Gastrocnemius medialis (tissue), 4 donors: ENCODE results near the gene MFAP5. TPM values are rescaled to one million over a fixed set of nuclear protein-coding genes. Genes with fewer than 3 reads are reported as not detected.

ENCODE experiments used
- ATAC-seq, 2 donors: fragments of 150-250 bp; one replicate each; pipeline ENCODE4 v1.9.1; 2016
- DNase-seq, 2 donors: peaks; one replicate each; pipeline ENCODE4 v3.0.0-alpha.2; 2019
- H3K27ac ChIP-seq, 4 donors: fragments of 200-600 bp; sonication (generic); 1 replicate in 1 of 4; 2 replicates in 3 of 4; pipeline ENCODE4 v1.5.1; 2016 to 2018; ENCODE audit warnings: mild to moderate bottlenecking in 2 of 4, moderate library complexity in 1 of 4
- H3K27me3 ChIP-seq, 3 donors: fragments of 200-600 bp; sonication (generic) in 2 of 3; 1 replicate in 1 of 3; 2 replicates in 2 of 3; pipeline versions ENCODE4 v1.5.1 to v1.6.0; 2016 to 2019; ENCODE audit warnings: mild to moderate bottlenecking in 1 of 3, moderate library complexity in 1 of 3
- H3K36me3 ChIP-seq, 2 donors: fragments of 200-600 bp; sonication (generic) in 1 of 2; one replicate each; pipeline ENCODE4 v1.5.1; 2017 to 2018
- H3K4me1 ChIP-seq, 2 donors: fragments of 200-600 bp; sonication (generic) in 1 of 2; one replicate each; pipeline ENCODE4 v1.5.1; 2016 to 2017; ENCODE audit warnings: mild to moderate bottlenecking in 2 of 2
- H3K4me3 ChIP-seq, 4 donors: fragments of 200-600 bp; sonication (generic) in 3 of 4; 1 replicate in 1 of 4; 2 replicates in 3 of 4; pipeline ENCODE4 v1.5.1; 2016 to 2019; ENCODE audit warnings: mild to moderate bottlenecking in 2 of 4
- H3K9me3 ChIP-seq, 3 donors: fragments of 200-600 bp; sonication (generic) in 2 of 3; 1 replicate in 1 of 3; 2 replicates in 2 of 3; pipeline ENCODE4 v1.5.1; 2016 to 2019
- CTCF ChIP-seq, 5 experiments: fragments of 450-650 bp in 3 of 5; fragments of 200-600 bp in 2 of 5; sonication (generic) in 2 of 5; IDR thresholded peaks in 4 of 5; conservative IDR thresholded peaks in 1 of 5; 1 replicate in 4 of 5; 2 replicates in 1 of 5; pipeline ENCODE4 v1.5.1; 2016 to 2019; ENCODE audit warnings: antibody characterized with exemption in 5 of 5, mild to moderate bottlenecking in 3 of 5, moderate library complexity in 3 of 5
- POLR2A ChIP-seq, 2 donors: fragments of 450-650 bp; IDR thresholded peaks; one replicate each; pipeline ENCODE4 v1.6.1; 2017; ENCODE audit warnings: antibody characterized with exemption in 2 of 2, mild to moderate bottlenecking in 2 of 2, moderate library complexity in 2 of 2
- in situ Hi-C, 4 donors: fragments of 200-750 bp; cut with MboI; loops; one replicate each; pipeline versions ENCODE4 v1.15.0 to v1.8.0; 2017; ENCODE audit warnings: low sequenced_read_pairs in 4 of 4
- intact Hi-C: fragments of 100-400 bp; cut with DNase I; formaldehyde crosslinking; loops from one replicate; pipeline ENCODE4 v1.15.1; 2023; ENCODE audit warnings: low total_unique reads
- total RNA-seq, 4 donors: library from RNA; depleted of rRNA; stranded (reverse); fragments of >200 nt; gene quantifications; one replicate each; pipeline versions ENCODE4 v1.1.0 to v1.2.3, GENCODE V29; 2016

The MFAP5 gene
- total RNA-seq, 4 donors from 2014 or later = 31.1 to 78.2 (median 52.0) TPM

GRCh38 chr12:8648576-8649205 is 13.9 kb downstream of the MFAP5 start:
- H3K36me3 ChIP-seq = no peaks in the 10 kb centered on the region
- ATAC-seq (no peak), DNase-seq (no peak)
- intact Hi-C loops (no loop called here), in situ Hi-C loops (no loop called here)
- H3K27ac ChIP-seq = no peak overlapping the region
- no peaks in the 10 kb centered on the region for H3K9me3 ChIP-seq
- no peak overlapping the region for H3K4me3 ChIP-seq
- no peaks in the 10 kb centered on the region for H3K4me1 ChIP-seq
- TF ChIP-seq POLR2A (IDR thresholded peaks at IDR 0.05) (no peak), CTCF (IDR thresholded peaks at IDR 0.05 in 4 of 5, conservative IDR thresholded peaks at IDR 0.05 in 1 of 5) (no peak)
- H3K27me3 ChIP-seq = no peaks in the 10 kb centered on the region

GRCh38 chr12:8647968-8648367 is 14.7 kb downstream of the MFAP5 start:
- in situ Hi-C loops = no loop called here
- ATAC-seq (no peak), DNase-seq (no peak)
- no peaks in the 10 kb centered on the region for H3K36me3 ChIP-seq
- H3K27me3 ChIP-seq = no peaks in the 10 kb centered on the region
- no peaks in the 10 kb centered on the region for H3K9me3 ChIP-seq
- intact Hi-C loops = no loop called here
- H3K4me3 ChIP-seq = no peak overlapping the region
- H3K4me1 ChIP-seq = no peaks in the 10 kb centered on the region
- TF ChIP-seq POLR2A (IDR thresholded peaks at IDR 0.05) (no peak), CTCF (IDR thresholded peaks at IDR 0.05 in 4 of 5, conservative IDR thresholded peaks at IDR 0.05 in 1 of 5) (no peak)
- H3K27ac ChIP-seq = no peak overlapping the region

GRCh38 chr12:8644345-8645248 is 18.0 kb downstream of the MFAP5 start:
- no peaks in the 10 kb centered on the region for H3K36me3 ChIP-seq
- no peak overlapping the region for H3K27ac ChIP-seq
- in situ Hi-C loops (no loop called here), intact Hi-C loops (no loop called here)
- no peak for TF ChIP-seq POLR2A (IDR thresholded peaks at IDR 0.05)
- no peak for TF ChIP-seq CTCF (IDR thresholded peaks at IDR 0.05 in 4 of 5, conservative IDR thresholded peaks at IDR 0.05 in 1 of 5)
- H3K4me1 ChIP-seq = no peaks in the 10 kb centered on the region
- no peaks in the 10 kb centered on the region for H3K9me3 ChIP-seq
- no peak overlapping the region for H3K4me3 ChIP-seq
- H3K27me3 ChIP-seq = no peaks in the 10 kb centered on the region
- ATAC-seq = no peak
- no peak for DNase-seq

GRCh38 chr12:8642775-8643174 is 19.9 kb downstream of the MFAP5 start:
- Histone ChIP-seq H3K27ac (no peak overlapping the region), H3K4me3 (no peak overlapping the region), H3K36me3 (no peaks in the 10 kb centered on the region), H3K27me3 (no peaks in the 10 kb centered on the region), H3K9me3 (no peaks in the 10 kb centered on the region), H3K4me1 (no peaks in the 10 kb centered on the region)
- in situ Hi-C loops = no loop called here
- DNase-seq = no peak
- TF ChIP-seq POLR2A (IDR thresholded peaks at IDR 0.05) (no peak), CTCF (IDR thresholded peaks at IDR 0.05 in 4 of 5, conservative IDR thresholded peaks at IDR 0.05 in 1 of 5) (no peak)
- intact Hi-C loops = no loop called here
- no peak for ATAC-seq
